Forelimb muscle (tissue), 1 donor: ENCODE measurements around the gene DPYSL4. TPM values are rescaled to one million over a fixed set of nuclear protein-coding genes. Genes with fewer than 3 reads are reported as not detected.

Source experiments
- DNase-seq: peaks from one replicate; pipeline ENCODE4 v3.0.0-alpha.2; 2013; ENCODE audit warnings: low read depth
- polyA plus RNA-seq: library from polyadenylated mRNA; unstranded; fragments of 120-200 nt; gene quantifications from one replicate; pipeline ENCODE4 v1.2.1, GENCODE V29; 2013; ENCODE audit not compliant: insufficient read length

Gene DPYSL4
- polyA plus RNA-seq, 1 donor: 1.3 TPM

DNA sequence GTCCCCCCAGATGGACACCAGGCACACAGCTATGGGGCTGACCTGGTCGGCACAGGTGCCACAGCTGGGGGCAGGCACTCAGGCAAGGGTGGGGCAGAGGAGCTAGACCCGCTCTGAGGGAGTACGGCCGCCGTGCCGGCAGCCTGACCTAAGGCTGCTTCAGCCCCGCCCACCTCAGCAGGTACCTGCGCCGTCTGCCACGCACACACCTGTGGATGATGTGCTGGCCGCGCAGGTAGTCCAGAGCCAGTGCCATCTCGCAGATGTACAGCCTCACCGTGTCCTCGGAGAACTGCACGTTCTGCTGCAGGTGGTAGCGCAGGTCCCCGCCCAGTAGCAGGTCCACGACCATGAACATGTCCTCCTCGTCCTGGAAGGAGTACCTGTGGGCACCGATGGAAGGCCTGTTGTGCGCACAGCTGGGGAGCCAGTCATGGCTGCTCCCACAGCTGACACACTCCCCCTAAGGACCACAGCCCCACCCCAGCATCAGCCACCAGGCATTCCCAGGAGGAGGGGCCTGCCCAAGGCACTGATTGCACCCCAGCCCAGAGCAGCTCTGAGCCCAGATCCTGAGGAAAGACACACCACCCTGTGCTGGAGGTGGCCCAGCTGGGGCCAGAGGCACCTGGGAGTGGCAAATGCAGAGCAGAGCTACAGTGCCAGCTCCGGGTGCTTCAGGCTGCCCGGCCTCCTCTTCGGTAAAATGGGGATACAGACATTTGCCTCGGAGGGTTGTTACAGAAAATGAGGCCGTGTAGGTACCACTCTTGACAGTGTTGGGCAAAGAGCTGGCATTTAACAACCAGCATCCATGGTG is 40.0 kb downstream of the DPYSL4 start:
- no peak for DNase-seq

DNA sequence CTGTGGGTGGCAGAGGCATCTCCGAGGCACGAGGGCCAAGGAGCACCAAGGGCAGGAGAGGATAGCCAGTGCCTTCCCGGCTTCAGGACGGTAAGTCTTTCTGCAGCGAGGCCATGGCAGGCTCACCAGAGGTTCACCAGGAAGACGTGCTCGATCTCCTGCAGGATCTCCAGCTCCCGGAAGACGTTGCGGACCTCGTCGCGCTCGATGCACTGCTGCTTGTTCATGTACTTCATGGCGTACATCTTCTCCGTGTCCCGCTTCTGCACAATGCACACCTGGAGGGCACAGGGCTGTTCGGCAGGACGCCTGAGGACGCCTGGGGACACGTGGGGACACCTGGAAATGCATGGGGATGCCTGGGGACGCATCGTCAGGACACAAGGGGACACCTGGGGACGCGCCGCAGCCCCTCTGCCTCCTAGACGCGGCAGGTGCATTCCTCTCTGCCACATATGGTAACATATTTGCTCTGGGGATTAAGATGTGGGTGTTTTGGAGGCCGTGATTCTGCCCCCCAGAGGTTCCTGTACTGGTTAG is 41.2 kb downstream of the DPYSL4 start:
- no peak for DNase-seq

DNA sequence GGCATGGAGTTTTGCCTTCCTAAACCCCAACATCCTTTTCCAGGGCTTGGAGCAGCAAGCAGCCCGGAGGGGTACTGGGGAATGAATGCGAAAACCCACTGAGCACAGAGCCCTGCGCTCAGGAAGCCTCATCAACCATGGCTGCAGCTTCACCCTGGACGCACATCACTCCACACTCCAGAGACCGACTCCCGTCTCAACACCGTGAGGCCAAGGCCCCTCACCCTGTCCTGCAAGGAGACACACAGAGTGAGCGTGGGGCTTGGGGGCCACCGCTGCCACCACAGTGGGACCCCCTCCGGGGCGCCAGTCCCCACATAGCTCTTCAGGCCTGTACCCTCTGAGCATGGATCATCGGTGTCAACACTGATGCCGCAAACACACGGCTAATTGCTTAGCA is 41.9 kb downstream of the DPYSL4 start:
- DNase-seq: no peak

DNA sequence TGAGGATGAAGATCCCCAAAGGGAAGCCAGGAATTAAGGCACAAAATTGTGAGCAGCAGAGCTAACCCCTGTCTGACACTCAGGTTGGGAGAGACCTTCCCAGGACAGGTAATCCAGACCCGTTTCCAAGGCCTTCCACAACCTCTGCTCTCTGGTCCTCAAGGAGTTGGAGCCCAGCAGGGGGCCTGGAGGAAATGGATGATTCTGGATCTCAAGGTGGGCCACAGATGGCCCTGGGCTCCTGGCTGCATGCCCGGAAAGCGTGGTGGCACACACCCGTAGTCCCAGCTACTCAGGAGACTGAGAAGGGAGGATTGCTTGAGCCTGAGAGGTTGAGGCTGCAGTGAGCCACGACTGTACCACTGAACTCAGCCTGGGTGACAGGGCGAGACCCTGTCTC is 42.3 kb downstream of the DPYSL4 start:
- DNase-seq: no peak

GRCh38 chr10:132229834-132230556 is 43.2 kb downstream of the DPYSL4 start:
- DNase-seq: no peak

GRCh38 chr10:132230557-132231210 is 43.9 kb downstream of the DPYSL4 start:
- no peak for DNase-seq

DNA sequence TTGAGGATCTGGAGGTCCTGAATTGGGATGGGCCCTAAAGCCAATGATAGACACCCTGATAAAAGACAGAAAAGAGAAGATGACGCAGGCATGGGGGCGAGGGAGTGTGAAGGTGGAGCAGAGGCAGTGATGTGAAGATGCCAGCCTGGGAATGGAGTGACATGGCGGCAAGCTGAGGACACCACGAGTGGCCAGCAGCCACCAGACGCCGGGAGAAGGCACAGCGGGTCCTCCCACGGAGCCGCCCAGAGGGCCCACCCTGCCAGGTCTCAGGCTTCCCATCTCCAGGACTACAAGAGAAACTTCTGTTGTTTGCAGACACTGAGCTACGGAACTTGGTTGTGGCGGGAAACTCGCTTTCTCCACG is 44.9 kb downstream of the DPYSL4 start:
- DNase-seq: no peak

DNA sequence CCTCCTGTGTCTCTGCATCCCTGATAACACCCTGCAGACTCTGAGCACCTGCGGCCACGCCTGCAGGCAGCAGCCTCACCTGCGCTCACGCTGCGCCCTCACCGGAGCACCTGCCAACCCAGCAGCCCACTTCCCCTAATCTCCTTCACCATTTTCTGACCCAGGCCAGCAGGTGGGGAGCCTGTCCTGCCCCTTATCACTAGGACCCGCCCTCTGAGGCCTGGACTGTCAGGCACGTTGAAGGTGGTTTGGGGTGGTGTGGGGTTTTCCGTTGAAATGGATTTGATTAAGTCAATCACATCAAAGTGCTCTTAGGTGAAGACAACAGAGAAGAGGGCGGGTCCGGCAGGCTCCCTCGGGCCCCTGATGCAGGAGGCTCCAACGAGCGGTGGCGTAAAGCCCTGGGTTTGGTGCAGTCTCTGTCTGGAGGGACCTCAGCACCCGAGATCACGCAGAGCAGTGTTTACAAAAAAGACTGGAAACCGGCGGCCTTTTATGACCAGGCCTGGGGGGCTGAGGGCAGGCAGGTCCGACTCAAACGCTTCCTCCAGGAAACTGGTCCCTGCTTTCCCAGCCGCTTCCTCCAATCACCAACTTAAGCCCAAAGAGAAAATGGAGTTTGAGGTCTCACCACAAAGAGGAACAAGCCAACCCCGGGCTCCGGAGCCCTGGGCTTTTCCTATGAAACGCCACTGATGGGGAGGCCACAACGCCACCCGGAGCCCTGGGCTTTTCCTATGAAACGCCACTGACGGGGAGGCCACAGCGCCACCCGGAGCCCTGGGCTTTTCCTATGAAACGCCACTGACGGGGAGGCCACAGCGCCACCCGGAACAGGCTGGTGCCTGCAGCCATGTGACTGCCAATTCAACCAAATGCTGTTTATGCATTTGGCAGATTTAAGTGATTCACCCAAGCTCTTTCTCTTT is 45.5 kb downstream of the DPYSL4 start:
- no peak for DNase-seq

DNA sequence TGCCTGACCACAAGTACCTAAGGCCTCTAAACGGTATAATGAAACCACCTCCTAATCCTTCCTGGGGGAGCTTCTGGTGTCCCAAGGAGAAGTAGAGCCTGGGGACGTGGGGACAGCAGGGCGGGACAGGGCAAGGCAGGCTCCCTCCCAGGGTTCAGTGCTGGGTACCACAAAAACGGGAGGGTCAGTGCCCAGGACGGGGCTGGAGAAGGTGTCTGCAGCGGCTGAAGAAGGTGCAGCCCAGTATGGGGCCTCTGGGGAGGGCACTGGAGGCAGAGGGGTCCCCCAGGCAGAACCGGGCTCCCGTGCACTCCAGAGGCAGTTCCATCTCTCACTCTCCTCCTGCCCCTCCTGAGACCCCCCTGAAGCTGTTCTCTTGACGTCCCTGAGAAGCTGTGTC is 46.2 kb downstream of the DPYSL4 start:
- no peak for DNase-seq

GRCh38 chr10:132233501-132234085 is 46.8 kb downstream of the DPYSL4 start:
- DNase-seq: no peak

GRCh38 chr10:132234860-132235259 is 48.1 kb downstream of the DPYSL4 start:
- DNase-seq: no peak

DNA sequence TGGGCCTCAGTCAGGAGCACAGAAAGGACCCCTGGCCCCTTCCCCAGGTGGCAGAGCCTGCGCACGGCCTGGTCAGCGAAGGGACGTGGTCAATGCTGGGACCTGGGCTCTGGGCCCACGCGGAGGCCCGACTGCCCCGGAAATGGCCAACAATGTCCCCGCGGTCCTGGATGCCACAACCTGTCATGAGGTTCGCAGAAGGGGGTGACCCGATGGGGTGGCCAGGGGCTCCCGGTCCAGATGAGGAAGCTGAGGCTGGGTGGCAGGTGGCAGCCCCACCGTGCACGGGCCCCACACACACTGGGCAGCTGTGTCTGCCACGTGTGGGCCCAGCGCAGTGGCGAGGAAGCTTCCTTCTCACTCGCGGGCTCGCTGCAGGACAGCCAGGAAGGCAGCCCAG is 49.4 kb downstream of the DPYSL4 start:
- DNase-seq: no peak

DNA sequence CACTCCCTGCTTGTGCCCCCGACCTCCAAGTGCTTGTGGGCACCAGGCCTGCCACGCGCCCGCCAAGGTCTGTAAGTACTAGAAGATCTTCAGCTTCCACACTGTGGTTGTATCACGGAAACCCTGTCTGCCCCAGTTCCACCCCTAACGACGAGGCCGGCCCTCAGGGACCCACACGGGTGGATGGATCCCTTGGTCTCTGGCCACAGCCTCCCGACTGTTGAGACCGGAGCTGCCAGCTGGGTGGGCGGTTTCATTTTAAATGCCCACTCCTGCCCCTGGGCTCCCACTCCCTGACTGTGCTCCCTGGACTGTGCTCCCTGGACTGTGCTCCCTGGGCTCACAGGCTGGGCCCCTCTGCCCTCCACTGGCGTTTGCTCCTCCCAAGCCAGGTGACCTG is 50.1 kb downstream of the DPYSL4 start:
- no peak for DNase-seq

DNA sequence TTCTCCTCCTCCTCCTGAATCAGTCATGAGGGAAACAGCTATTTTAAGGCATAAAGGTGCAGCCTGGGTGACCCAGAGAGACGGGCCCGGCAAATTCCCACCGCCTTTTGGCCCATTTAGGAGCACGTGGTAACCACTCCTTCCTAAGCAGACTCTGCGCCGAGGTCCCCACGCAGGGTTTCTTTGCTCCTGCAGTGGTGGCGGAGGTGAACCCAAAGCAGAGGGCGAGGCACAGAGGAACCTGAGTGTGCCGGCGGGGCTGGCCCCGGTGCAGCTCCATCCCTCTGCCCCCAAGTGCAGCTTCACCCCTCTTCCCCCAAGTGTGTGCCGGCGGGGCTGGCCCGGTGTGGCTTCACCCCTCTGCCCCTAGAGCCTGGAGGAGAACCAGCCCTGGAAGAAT is 50.6 kb downstream of the DPYSL4 start:
- DNase-seq: no peak

GRCh38 chr10:132237871-132238270 is 51.1 kb downstream of the DPYSL4 start:
- no peak for DNase-seq

DNA sequence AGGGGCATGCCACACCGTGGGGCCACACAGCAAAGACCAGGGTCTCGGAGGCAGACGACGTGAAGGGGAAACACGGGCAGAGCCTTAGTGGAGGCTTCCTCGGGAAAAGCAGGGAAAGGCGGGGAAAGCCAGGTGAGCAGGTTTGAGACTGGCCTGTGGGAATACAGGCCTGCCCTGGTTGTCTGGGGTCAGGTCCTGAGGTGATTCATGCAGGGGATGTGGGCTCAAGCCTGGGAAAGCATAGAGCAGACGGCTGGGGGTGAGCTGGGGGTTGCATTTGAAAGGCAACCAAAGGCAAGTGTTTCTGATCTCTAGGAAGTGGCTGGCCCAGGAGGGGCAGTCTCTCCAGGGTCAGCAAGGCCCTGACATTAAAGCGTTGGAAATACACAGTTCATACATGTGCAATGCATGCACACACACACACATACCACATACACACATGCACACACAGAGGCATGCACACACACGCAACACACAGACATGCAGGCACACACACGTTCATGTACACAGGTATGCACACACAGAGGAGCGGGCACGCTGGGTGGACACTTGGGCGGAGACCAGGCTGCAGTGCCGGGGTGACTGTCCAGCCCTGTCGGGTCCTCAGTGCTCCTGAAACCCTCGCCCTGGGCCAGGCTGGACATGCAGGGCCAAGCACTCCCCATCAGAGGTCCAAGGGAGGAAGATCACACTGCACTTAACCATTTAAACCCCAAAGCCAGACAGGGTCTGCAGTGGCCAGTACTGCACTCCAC is 51.8 kb downstream of the DPYSL4 start:
- no peak for DNase-seq

DNA sequence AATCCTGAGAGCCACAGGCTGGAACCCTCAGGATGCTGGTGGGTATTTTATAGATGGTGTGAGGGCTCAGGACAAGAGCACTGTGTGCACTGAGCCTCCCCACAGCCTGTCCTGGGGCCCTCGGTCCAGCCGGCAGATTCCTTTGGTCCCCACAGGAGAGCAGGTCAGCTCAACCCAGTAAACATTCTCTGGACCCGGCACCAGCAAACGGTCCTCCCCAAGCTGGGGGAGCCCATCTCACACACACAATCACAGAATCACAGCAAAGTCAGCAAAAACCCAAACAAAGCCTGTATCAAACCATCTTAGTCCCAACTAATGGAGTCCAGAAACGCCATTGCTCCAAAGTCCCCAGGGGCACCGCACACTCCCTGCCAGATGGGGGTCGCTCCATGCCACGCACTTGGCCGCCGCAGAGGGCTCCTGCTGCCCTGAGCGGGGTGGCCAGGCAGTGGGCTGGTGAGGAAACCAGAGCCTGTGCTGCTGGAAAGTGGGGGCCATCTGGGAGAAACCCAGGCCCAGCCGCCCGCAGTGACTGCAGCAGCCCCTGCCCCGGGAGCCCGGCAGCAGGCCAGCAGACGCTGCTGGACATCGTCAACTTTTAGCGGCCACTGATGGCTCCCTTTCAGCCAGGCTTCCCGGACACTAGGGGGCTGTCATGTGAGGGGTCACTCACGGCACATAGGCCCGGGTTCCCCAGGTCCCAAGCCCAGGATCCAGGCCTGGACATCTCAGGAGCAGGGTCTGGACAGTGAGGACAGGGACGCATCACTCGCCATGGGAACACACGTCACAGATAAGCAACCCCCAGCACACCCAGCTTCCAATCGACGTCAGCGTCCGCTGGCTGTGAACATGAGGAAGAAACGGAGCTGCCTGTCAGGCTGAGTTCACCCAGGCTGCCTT is 52.6 kb downstream of the DPYSL4 start:
- DNase-seq: no peak

GRCh38 chr10:132240156-132240555 is 53.4 kb downstream of the DPYSL4 start:
- no peak for DNase-seq

DNA sequence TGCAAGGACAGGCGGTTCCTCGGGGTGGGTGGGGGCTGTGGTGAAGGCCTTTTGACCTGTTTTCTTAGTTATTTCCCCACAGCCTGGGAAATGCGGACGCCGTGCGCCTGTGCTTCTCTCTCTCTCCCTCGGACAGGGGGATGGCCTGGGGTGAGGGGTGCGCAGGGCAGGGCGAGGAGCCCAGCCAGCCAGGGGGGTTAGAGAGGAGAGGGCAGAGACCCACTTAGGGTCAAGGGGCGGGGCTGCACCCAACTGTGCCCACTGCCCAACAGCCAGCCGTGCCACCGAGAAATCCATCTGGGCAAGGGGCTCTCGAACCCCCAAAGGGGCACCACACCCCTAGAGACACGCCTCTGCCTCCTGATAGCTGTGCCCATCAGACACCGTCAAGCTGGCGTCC is 53.8 kb downstream of the DPYSL4 start:
- DNase-seq: no peak
